ENCODE results near the gene CAPNS1. TPM values are rescaled to one million over a fixed set of nuclear protein-coding genes. Genes with fewer than 3 reads are reported as not detected.
"Not testable (repeated sequence)": the region's sequence is repeated elsewhere in the genome, so short reads cannot be mapped to it uniquely, and the experiment has no call there.

Gene CAPNS1
- total and polyA plus RNA-seq, 2 of the 13 experiments (the other 11 are each of a cell fraction or from before 2014, with no cell fraction given): 322 to 526 TPM

DNA sequence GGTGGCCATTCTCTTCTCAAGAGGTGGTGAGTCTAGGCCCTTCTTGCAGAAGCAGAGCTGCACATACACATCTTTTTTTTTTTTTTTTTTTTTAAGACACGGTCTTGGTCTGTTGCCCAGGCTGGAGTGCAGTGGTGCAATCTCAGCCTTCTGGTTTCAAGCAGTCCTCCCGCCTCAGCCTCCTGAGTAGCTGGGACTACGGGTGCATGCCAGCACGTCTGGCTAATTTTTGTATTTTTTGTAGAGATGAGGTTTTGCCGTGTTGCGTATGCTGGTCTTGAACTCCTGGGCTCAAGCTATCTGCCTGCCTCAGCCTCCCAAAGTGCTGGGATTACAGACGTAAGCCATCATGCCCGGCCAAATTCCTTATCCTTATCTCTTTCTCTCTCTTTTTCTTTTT, 34.0 kb downstream of the CAPNS1 start:
- intact Hi-C loops (cut with micrococcal nuclease; ENCODE audit: unreplicated experiment); H3K4me3 ChIP-seq (replicated peaks in 1 of 3; ENCODE audit: insufficient read depth in 1 of 3, low read depth in 2 of 3, low read length in 3 of 3); POLR2A ChIA-PET; H3K4me2 ChIP-seq (ENCODE audit: low read depth, low read length); H2AFZ ChIP-seq (ENCODE audit: low read length); BruUV-seq (replicated peaks); H4K20me1 ChIP-seq (ENCODE audit: insufficient read depth, low read length); ATAC-seq; H3K27ac ChIP-seq (ENCODE audit: extremely low read length, insufficient read depth, low read length); FAIRE-seq; DNase-seq (ENCODE audit: low spot score); CTCF ChIA-PET (ENCODE audit: low intra/inter-chr PET ratio, low total read pairs); H3K79me2 ChIP-seq (ENCODE audit: insufficient read depth, low read length); H3K9ac ChIP-seq (ENCODE audit: insufficient read depth, low read depth, low read length); H3K9me3 ChIP-seq (ENCODE audit: low read length); H3K27me3 ChIP-seq (ENCODE audit: control insufficient read depth in 1 of 2, insufficient read depth in 2 of 2, low read length in 2 of 2); H3K36me3 ChIP-seq (replicated peaks in 1 of 2; ENCODE audit: control insufficient read depth in 1 of 2, insufficient read depth in 2 of 2, low read length in 2 of 2): not testable (repeated sequence)
- in situ Hi-C loops (cut with HindIII; ENCODE audit: extremely low pct_ligation_motif_present, low pct_unique_long_range_greater_than_20kb): loop anchor here (5.0 kb wide), 1 partner anchor 47 kb away; no protein-coding TSS in a partner anchor
- H3K4me1 ChIP-seq (ENCODE audit: insufficient read depth, low read length): 0 out of 2 replicates have a peak, but pooled peaks cover 10% of the 10 kb centered on the region
- WGBS (ENCODE audit: low lambda C conversion rate): 69% methylated on average over 8 of the region's 8 CpGs

DNA sequence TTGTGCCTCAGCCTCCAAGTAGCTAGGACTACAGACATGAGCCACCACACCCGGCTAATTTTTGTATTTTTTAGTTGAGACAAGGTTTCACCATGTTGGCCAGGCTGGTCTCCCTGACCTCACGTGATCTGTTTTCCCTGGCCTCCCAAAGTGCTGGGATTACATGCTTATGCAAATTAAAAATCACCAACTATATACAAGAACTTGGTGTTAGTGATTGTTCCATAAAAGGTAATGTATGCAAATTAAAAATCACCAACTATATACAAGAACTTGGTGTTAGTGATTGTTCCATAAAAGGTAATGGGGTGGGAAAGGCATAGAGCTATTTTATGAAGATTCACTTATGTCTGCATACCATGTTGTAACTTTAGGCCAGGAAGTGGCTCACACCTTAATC, 39.2 kb downstream of the CAPNS1 start:
- H3K4me1 ChIP-seq (ENCODE audit: insufficient read depth, low read length): not testable (repeated sequence)

More for the DNA sequence above, 39.2 kb downstream of the CAPNS1 start:
- DNase-seq (ENCODE audit: low spot score); H3K79me2 ChIP-seq (ENCODE audit: insufficient read depth, low read length); FAIRE-seq; H3K4me3 ChIP-seq (replicated peaks in 1 of 3; ENCODE audit: insufficient read depth in 1 of 3, low read depth in 2 of 3, low read length in 3 of 3); BruUV-seq (replicated peaks); H3K4me2 ChIP-seq (ENCODE audit: low read depth, low read length); H3K9ac ChIP-seq (ENCODE audit: insufficient read depth, low read depth, low read length); CTCF ChIA-PET (ENCODE audit: low intra/inter-chr PET ratio, low total read pairs); ATAC-seq; H4K20me1 ChIP-seq (ENCODE audit: insufficient read depth, low read length); intact Hi-C loops (cut with micrococcal nuclease; ENCODE audit: unreplicated experiment); H2AFZ ChIP-seq (ENCODE audit: low read length); H3K9me3 ChIP-seq (ENCODE audit: low read length); in situ Hi-C loops (cut with HindIII; ENCODE audit: extremely low pct_ligation_motif_present, low pct_unique_long_range_greater_than_20kb); H3K27me3 ChIP-seq (ENCODE audit: control insufficient read depth in 1 of 2, insufficient read depth in 2 of 2, low read length in 2 of 2); H3K27ac ChIP-seq (ENCODE audit: extremely low read length, insufficient read depth, low read length): not testable (repeated sequence)
- H3K36me3 ChIP-seq (replicated peaks in 1 of 2; ENCODE audit: control insufficient read depth in 1 of 2, insufficient read depth in 2 of 2, low read length in 2 of 2): peaks cover 4 to 14% of the 10 kb centered on the region in 2 experiments; a peak in 4 of 5 replicates
- POLR2A ChIA-PET: interaction anchor here (1.3 kb wide), 1 partner anchor 51 kb away, joined by 4 read pairs; no protein-coding TSS in a partner anchor
- 94% methylated on average over 2 of the region's 2 CpGs for WGBS (ENCODE audit: low lambda C conversion rate)

Data from HepG2 (cell line).